NCI-H2029 (cell line): ENCODE data around the gene VAV3.

Experiments used
- DNase-seq: peaks from one replicate; lab custom pipeline; 2025; lab: John Stamatoyannopoulos, UW

VAV3 gene

DNA sequence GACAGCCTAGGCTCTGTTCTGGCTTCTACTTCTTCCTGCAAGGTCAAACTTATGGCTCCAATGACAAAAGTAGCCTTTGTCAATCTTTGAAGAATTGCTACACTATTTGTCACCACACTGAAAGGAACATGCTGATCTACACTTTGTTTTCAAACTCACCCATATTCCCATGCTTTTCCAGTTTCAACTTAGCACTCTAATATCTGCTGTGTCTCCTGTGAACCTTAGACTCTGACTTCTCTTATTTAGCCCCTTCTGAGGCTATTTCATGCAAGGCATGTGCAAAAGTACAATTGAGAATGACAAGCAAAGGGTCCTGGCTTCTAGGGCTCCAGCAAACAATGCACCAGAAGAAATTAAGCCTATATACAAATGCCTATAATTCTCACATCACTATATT, 374.9 kb downstream of the VAV3 start:
- no peak for DNase-seq

- no peak for DNase-seq
These were observed 376.7 kb downstream of the VAV3 start for GRCh38 chr1:107588321-107588720.

DNA sequence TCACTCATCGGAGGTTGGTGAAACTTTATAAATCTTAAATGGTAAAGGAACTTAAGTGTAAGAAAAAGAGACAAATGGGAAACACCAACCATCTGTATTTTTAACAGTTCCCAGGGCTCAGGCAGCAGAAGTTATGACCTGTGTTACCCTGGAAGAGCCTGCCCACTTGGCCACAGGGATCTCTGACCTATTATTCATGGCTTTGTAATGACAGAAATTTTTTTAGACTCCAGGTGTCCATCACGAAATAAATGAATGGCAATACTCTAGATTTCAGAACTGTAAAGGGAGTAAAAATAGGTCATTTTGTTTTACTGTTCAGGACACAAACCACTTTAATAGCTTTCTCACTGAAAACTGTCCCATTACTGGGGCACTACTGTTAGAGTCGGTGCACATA, 389.8 kb downstream of the VAV3 start:
- no peak for DNase-seq

DNA sequence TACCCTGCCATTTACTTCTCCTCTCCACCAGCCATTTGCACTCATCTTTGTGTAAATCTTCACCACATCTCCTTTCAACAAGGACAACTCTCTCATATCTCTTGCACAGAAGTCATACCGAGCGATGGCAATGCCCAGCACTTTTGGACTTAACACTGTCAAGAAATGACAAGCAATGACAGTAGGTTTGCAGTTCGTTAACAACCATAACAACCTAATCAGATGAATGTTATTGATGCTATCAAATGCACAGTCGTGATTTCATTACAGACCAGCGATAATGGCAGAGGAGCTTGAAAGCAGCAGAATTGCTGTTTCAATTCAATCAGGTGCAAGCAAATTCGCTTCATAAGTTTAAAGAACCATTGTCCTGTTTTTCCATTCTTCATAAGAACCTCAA, 390.9 kb downstream of the VAV3 start:
- no peak for DNase-seq

GRCh38 chr1:107572674-107573211, 392.2 kb downstream of the VAV3 start:
- DNase-seq = peak; percentile 14

DNA sequence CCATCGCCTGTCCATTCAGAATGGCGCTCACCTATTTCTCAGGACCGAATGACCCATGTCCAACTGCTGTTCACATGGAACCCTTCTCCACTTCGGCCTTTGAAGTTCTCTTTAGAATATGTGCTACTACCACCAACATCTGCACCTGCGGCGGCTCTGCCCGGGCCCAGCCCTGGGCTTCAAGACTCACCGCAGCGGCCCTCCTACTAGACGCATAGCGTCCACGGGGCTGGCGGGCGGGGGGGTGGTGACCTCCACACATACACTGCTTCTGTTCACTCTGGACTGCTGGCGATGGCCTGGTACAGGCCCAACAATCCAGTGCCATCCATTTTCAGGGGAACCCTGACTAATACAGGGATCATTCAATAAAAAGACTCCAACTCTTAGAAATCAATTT, 394.2 kb downstream of the VAV3 start:
- no peak for DNase-seq

DNA sequence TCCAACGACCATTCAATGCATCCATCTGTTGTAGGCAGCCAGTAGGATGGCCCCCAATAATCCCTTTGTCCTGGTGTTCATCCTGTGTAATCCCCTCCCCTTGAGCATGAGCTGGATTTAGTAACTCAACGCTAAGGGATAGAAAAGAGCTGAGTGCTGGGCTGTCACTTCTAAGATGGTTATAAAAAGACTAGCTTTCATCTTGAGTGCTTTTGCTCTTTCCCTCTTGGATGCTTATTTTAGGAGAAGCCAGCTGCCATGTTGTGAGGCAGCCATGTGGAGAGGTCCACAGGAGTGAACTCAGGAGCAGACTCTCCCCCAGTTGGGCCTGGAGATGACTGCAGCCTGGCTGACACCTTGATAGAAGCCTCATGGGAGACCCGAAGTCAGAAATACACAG, 401.5 kb downstream of the VAV3 start:
- DNase-seq = no peak

DNA sequence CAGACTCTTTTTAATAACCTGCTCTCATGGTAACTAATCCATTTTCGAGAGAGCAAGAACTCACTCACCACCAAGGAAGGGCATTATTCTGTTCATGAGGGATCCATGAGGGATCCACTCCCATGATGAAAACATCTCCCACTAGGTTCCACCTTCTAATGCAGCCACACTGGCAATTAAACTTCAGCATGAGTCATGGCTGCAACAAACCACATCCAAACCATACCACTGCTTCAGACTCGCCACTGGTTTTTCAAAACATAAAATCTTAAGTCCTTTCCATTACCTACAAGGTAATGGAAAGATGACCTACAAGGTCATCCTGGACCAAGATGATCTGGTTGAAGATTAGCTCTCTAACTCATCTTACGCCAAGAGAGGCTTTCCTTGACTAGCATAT, 405.1 kb downstream of the VAV3 start:
- no peak for DNase-seq

- DNase-seq = no peak
These were observed 407.9 kb downstream of the VAV3 start for GRCh38 chr1:107557095-107557494.

- DNase-seq = no peak
These were observed 409.4 kb downstream of the VAV3 start for GRCh38 chr1:107555578-107555977.

- no peak for DNase-seq
These were observed 412.2 kb downstream of the VAV3 start for GRCh38 chr1:107552781-107553180.

GRCh38 chr1:107551456-107551855, 413.5 kb downstream of the VAV3 start:
- DNase-seq = no peak

DNA sequence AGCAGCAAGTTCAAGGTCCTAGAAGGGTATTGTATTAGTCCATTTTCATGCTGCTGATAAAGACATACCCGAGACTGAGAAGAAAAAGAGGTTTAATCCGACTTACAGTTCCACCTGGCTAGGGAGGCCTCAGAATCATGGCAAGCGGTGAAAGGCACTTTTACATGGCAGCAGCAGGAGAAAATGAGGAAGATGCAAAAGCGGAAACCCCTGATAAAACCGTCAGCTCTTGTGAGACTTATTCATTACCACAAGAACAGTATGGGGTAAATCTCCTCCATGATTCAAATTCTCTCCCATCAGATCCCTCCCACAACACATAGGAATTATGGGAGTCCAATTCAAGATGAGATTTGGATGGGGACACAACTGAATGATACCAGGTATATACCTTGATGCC, 414.6 kb downstream of the VAV3 start:
- no peak for DNase-seq

DNA sequence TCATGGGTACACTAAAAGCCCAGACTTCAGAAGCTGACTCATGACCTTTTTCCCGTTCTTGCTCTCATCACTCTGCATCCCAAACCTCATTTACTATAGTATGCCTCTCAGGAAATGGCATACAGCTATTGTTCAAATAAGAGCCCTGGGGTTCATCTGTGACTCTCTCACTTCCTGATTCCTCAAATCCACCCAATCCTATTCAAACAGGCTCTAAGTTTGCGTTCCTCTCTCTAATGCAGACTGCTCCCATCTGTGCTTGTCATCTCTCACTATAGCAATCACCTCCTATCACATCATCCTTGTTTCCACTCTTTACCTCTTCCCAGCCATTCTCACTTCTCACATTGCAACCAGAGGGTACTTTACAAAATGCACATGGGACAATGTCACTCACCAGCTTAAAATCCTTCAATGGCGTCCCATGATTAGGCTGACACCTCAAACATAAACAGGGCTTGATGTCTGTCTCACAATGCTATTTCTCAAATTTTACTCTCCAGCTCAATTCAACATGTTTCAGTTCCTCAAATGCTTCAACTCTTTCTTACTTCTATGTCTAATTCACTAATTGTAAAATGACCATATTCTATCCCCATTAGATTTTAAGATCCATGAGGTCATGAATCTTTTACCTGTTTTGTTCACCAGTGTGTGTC, 415.7 kb downstream of the VAV3 start:
- no peak for DNase-seq

DNA sequence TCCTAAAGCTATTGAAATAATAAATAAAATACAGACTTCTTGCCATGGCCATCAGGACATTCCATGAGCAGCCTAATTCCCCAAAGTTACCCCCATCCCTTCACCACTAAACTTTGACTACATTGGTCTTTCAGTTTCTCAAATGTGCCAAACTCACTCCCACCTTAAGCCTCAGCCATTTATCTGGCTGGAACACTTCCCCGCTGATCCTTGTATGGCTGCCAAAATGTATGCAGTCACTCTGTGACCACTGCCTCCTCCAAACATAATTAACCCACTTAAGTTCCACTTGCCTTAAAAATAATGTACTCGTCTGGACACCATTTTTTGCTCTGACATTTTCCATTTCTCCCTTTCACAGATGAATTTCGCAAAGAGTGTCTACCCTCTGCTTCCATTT, 416.7 kb downstream of the VAV3 start:
- no peak for DNase-seq

DNA sequence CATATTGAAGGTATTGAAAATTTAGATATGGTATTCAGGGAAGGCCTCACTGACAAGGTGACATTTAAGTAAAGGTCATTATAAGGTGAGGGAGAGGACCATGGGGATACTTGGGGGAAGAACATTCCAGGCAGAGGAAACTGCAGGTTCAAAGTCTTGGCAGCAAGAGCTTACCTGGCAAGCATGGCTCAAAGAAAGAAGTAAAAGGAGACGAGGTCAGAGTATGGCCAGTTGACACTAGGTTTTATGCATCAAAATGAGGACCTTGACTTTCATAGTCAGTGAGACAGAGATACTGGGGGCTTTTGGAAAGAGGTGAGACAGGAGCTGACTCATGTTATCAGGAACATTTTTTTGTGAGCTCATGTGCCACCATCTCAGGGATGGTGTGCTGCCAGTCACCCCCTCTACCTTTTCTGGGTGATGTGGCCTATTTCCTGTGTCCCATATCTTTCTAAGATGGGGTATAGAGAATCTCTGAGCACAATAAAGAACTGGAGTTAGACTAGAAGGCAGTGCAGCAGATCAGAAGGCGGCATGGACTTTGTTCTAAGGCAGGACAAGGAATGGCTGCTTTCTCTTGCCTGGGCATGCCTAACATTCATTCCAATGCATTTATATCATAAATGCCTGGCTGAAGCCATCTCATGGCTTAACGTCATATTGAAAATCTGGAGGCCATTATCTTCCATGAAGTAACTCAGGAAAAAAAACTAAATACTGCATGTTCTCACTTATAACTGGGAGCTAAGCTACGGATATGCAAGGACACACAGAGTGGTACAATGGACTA, 417.4 kb downstream of the VAV3 start:
- no peak for DNase-seq

GRCh38 chr1:107546576-107546975, 418.4 kb downstream of the VAV3 start:
- no peak for DNase-seq

DNA sequence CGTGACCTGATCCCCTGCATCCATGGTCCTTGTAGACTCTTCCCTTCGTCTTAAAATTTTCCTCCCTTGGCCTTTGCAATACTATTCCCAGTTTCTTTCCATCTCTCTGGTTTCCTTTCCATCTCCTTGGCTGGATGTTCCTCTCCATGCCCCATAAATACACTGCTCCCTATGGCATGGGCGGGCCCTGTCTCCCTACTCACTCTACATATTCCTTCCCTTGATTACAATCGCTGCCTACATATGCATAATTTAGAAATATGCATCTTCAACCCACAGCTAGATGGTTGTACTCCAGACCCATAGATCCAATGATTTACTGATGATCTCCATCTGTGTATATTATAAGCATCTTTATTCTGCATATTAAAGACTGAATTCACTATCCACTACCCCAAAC, 419.1 kb downstream of the VAV3 start:
- no peak for DNase-seq

DNA sequence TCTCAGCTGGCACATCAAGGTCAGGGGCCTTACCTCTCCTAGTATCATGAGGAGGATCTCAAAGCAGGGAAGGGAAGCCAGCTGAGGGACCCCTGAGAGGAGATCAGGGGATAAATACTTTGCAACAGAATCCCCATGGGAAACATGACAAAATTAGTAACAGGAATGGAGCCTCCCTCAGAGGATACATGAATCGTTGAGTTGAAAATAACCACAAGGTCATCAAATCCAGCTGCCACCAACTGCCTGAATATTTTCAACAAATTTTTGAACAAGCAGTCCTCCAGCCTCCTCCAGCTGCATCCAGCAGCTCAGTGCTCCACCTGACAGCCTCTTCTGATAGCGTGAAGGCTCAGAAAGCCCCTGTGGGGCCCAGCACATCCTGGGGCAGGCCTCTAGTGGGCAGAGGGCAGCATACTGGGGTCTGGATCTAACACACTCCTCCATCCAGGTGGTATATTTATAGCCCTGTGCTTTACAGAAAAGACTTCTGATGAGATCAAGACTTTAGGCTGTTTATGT, 419.9 kb downstream of the VAV3 start:
- DNase-seq = no peak

DNA sequence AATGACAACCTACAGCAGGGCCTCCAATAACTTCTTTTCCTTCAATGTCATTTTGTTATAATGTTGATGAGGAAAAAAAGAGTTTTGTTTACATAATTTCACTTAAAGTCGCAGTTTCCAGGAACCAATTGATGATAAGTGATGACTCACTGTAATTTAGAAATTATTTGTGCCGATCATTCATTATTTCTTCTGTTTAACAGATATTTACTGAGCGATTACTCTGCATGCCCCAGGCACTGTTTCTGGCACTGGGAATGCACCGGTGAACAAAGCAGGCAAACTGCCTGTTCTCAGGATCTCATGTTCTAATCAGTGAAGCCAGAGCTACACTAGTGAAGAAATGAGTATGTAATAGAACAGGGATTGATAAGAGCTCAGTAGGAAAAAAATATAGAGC, 420.7 kb downstream of the VAV3 start:
- no peak for DNase-seq

- no peak for DNase-seq
These were observed 423.6 kb downstream of the VAV3 start for GRCh38 chr1:107541412-107541811.

DNA sequence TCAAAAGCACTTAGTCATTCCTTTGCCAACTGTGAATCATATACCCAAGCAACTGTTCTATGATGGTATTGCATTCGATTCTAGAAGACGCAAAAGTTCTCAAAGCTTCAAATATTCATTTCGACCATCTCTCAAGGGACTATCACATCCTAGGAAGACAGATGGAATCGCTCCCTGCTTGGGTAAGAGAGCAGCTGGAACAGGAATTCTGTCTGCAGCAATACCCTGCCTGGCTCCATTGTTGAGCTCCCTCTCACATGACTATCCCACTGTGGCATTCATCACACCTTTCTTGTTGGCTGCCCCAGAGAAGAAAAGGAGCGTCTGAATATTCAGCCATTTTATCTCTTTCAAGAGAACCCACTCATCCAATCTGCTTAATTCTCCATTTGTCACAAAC, 426.5 kb downstream of the VAV3 start:
- no peak for DNase-seq

DNA sequence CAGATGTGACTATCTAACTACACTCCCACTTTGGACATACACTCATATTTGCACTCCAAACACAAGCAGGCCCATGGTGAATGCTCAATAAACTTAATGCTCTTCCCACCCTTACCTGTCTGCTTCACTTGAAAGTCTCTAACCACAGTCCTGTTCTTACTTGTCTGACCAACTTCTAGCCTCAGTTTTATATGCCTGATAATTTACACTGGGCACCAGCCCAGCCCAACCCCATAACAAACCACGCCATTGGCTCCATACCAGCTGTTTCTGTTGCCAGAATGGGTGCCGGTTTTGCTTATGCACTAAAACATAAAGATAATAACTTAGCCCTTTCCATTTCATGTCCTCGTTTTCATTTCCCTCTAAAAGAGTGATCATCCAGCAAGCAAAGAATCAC, 428.7 kb downstream of the VAV3 start:
- no peak for DNase-seq
